Stimulated activated memory B cell treated with anti-CD40 and anti-IgM and Interleukin-4, amounts not matched to agents 10 μg/mL and 1 μg/mL and 100 μg/mL, for 72 hours (primary cell): Measurements from ENCODE around the gene CCDC183.
"Not testable (repeated sequence)": the region's sequence is repeated elsewhere in the genome, so short reads cannot be mapped to it uniquely, and the experiment has no call there.

Experiments
- ATAC-seq: fragments of 150-1000 bp; cut with Tn5 transposase; 2 replicates; pipeline ENCODE4 v1.10.0; 2021
- H3K27ac Mint-ChIP-seq: one replicate; pipeline ENCODE4 v1.8.0; 2022; ENCODE audit warnings: mild to moderate bottlenecking, mixed read lengths
- H3K27me3 Mint-ChIP-seq: one replicate; pipeline ENCODE4 v1.8.0; 2022; ENCODE audit warnings: mixed read lengths
- H3K36me3 Mint-ChIP-seq: one replicate; pipeline ENCODE4 v1.8.0; 2022; ENCODE audit warnings: mixed read lengths
- H3K4me1 Mint-ChIP-seq: one replicate; pipeline ENCODE4 v1.8.0; 2022; ENCODE audit warnings: mixed read lengths
- H3K4me3 Mint-ChIP-seq: one replicate; pipeline ENCODE4 v1.8.0; 2022; ENCODE audit warnings: mild to moderate bottlenecking, moderate library complexity, mixed read lengths
- H3K9me3 Mint-ChIP-seq: one replicate; pipeline ENCODE4 v1.8.0; 2022; ENCODE audit warnings: mixed read lengths

The CCDC183 gene

GRCh38 chr9:136840140-136840876 is 44.2 kb downstream of the CCDC183 start:
- Mint-ChIP-seq H3K9me3 (no peaks in the 10 kb centered on the region), H3K4me1 (peaks cover 16% of the 10 kb centered on the region), H3K4me3 (no peak overlapping the region), H3K27ac (no peak overlapping the region), H3K36me3 (peaks cover 7% of the 10 kb centered on the region), H3K27me3 (no peaks in the 10 kb centered on the region)
- no peak for ATAC-seq

- H3K4me3 Mint-ChIP-seq, result no peak overlapping the region
- peaks cover 16% of the 10 kb centered on the region for H3K4me1 Mint-ChIP-seq
- H3K9me3 Mint-ChIP-seq, result no peaks in the 10 kb centered on the region
- ATAC-seq, result no peak
- no peak overlapping the region for H3K27ac Mint-ChIP-seq
- no peaks in the 10 kb centered on the region for H3K27me3 Mint-ChIP-seq
- H3K36me3 Mint-ChIP-seq, result peaks cover 7% of the 10 kb centered on the region
These were observed 44.9 kb downstream of the CCDC183 start for GRCh38 chr9:136840877-136841645.

- not testable (repeated sequence) for ATAC-seq, H3K9me3 Mint-ChIP-seq, H3K27me3 Mint-ChIP-seq, H3K36me3 Mint-ChIP-seq
- H3K4me3 Mint-ChIP-seq, result peak overlapping the region; percentile 91
- H3K27ac Mint-ChIP-seq, result peak overlapping the region; percentile 73
- H3K4me1 Mint-ChIP-seq, result peaks cover 16% of the 10 kb centered on the region
These were observed 45.7 kb downstream of the CCDC183 start for GRCh38 chr9:136841646-136842379.

GRCh38 chr9:136842380-136842948 is 46.3 kb downstream of the CCDC183 start, which contains the start of gene AJM1:
AJM1 (plus strand) TSS chr9:136842478; CDS start chr9:136844415, 1,937 bp downstream.
- H3K4me3 Mint-ChIP-seq, result peak within 1 kb of the TSS; percentile 91
- peaks cover 19% of the 10 kb centered on the region for H3K4me1 Mint-ChIP-seq
- not testable (repeated sequence) for H3K27me3 Mint-ChIP-seq, H3K9me3 Mint-ChIP-seq, H3K36me3 Mint-ChIP-seq
- ATAC-seq, result peak; percentile 88
- peak within 1 kb of the TSS; percentile 73 for H3K27ac Mint-ChIP-seq

GRCh38 chr9:136843159-136843800 is 47.1 kb downstream of the CCDC183 start:
- not testable (repeated sequence) for H3K9me3 Mint-ChIP-seq, H3K36me3 Mint-ChIP-seq, H3K27ac Mint-ChIP-seq, ATAC-seq
- peaks cover 27% of the 10 kb centered on the region for H3K4me1 Mint-ChIP-seq
- H3K4me3 Mint-ChIP-seq, result peak overlapping the region; percentile 53
- peaks cover 12% of the 10 kb centered on the region for H3K27me3 Mint-ChIP-seq

- H3K4me3 Mint-ChIP-seq, result peak overlapping the region; percentile 53
- peaks cover 29% of the 10 kb centered on the region for H3K4me1 Mint-ChIP-seq
- ATAC-seq, H3K9me3 Mint-ChIP-seq, H3K27ac Mint-ChIP-seq, H3K36me3 Mint-ChIP-seq: not testable (repeated sequence)
- peaks cover 14% of the 10 kb centered on the region for H3K27me3 Mint-ChIP-seq
These were observed 47.9 kb downstream of the CCDC183 start for GRCh38 chr9:136843801-136844740.

GRCh38 chr9:136844761-136845464 is 48.8 kb downstream of the CCDC183 start:
- ATAC-seq, result no peak
- Mint-ChIP-seq H3K36me3 (peaks cover 4% of the 10 kb centered on the region), H3K9me3 (no peaks in the 10 kb centered on the region), H3K4me3 (no peak overlapping the region), H3K27me3 (peaks cover 14% of the 10 kb centered on the region), H3K4me1 (peaks cover 32% of the 10 kb centered on the region), H3K27ac (no peak overlapping the region)

GRCh38 chr9:136845465-136846260 is 49.5 kb downstream of the CCDC183 start:
- no peaks in the 10 kb centered on the region for H3K9me3 Mint-ChIP-seq
- no peak overlapping the region for H3K27ac Mint-ChIP-seq
- H3K4me3 Mint-ChIP-seq, result no peak overlapping the region
- H3K4me1 Mint-ChIP-seq, result peaks cover 39% of the 10 kb centered on the region
- no peak for ATAC-seq
- peaks cover 14% of the 10 kb centered on the region for H3K27me3 Mint-ChIP-seq
- H3K36me3 Mint-ChIP-seq, result no peaks in the 10 kb centered on the region

- Mint-ChIP-seq H3K4me3 (peak overlapping the region; percentile 21), H3K27me3 (peaks cover 14% of the 10 kb centered on the region), H3K27ac (no peak overlapping the region), H3K4me1 (peaks cover 39% of the 10 kb centered on the region), H3K9me3 (no peaks in the 10 kb centered on the region), H3K36me3 (peaks cover 5% of the 10 kb centered on the region)
- no peak for ATAC-seq
These were observed 50.4 kb downstream of the CCDC183 start for GRCh38 chr9:136846376-136847087.

- Mint-ChIP-seq H3K9me3 (no peaks in the 10 kb centered on the region), H3K4me3 (peak overlapping the region; percentile 97), H3K27me3 (peaks cover 14% of the 10 kb centered on the region), H3K27ac (peak overlapping the region; percentile 87), H3K36me3 (peaks cover 6% of the 10 kb centered on the region), H3K4me1 (peaks cover 34% of the 10 kb centered on the region)
- ATAC-seq, result no peak
These were observed 51.1 kb downstream of the CCDC183 start for GRCh38 chr9:136847088-136847825.

- Mint-ChIP-seq H3K4me1 (peaks cover 31% of the 10 kb centered on the region), H3K36me3 (peaks cover 6% of the 10 kb centered on the region), H3K4me3 (peak overlapping the region; percentile 97), H3K27me3 (peaks cover 14% of the 10 kb centered on the region), H3K27ac (peak overlapping the region; percentile 87), H3K9me3 (no peaks in the 10 kb centered on the region)
- ATAC-seq, result no peak
These were observed 51.8 kb downstream of the CCDC183 start for GRCh38 chr9:136847826-136848392.
